Activated T-helper 1 cell treated with anti-CD3 and anti-CD28 coated beads, Interleukin-2, amount 50 U/mL, for 16 hours (primary cell): ENCODE measurements around the gene WFDC12.

Experiments
- DNase-seq, 2 donors: peaks; one replicate each; pipeline ENCODE4 v3.0.0-alpha.2; 2020; ENCODE audit warnings: low read depth in 1 of 2, low spot score in 1 of 2

Gene WFDC12

DNA sequence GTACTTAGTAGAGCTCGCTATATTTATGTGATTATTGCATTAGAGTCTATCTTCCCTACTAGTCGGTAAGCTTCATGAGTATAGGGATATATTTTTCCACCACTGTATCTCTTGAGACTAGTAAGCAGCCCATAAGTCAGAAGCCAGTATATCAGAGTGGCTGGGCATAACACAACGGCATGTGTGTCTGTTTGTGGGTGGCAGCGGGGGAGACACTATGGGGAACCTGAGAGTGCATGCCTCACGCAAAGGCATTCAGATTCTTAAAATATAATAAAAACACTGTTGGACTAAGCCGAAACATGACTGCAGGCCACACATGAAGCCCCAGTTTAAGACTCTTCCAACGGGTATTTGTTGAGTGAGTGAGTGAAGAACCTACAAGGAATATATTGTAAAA is 31.4 kb downstream of the WFDC12 start:
- no peak for DNase-seq

DNA sequence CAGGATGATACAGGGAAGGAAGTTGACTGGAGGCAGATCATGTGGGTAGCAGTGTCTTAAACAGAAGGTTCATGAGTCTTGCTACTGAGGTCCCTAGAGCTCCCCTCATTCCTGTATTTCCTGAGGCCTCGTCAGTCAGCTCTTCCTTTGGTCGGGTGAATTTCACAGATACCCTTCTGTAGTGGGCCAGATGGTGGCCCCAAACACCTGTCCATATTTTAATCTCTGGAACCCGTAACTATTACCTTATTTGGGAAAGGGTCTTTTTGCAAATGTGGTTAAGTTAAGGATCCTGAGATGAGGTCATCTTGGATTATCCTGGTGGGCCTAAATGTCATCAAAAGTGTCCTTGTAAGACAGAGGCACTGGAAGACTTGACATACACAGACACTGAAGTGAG is 32.9 kb downstream of the WFDC12 start:
- DNase-seq: no peak

DNA sequence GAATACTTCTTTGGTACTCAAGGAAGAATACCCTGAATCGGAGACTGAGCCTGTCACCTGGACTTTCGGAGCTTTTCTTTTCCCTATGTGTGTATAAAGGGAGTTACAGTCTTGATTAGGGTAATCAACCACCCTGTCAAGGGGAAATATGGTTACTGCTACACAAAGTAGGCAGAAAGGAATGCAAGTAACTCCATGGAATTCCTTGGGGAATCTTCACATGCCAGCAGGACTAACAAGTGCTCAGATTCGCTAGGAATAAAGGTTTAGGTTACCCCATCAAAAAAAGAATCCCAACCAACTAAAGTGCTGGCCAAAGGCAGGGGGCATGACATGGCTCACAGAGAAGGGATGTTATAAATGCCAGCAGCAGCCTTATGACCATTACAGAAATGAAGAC is 33.8 kb downstream of the WFDC12 start:
- no peak for DNase-seq

DNA sequence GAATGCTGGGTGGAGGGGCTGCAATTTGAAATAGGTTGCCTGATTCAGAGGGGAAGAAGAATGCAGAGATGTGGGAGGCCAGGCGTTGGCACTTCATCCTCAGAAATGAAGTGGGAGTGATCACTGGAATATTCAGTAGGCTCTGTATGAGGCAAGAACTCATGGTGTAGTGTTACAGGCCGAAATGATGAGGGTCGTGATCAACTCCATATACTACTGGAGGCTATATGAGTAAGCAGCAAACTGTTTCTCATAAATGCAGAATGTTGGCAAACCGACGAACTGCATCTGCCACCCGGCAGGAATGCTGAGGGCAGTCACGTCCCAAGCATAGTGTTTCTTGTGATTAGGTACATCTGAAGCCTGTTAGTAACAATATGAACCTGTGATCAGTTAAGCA is 36.0 kb downstream of the WFDC12 start:
- DNase-seq: no peak

DNA sequence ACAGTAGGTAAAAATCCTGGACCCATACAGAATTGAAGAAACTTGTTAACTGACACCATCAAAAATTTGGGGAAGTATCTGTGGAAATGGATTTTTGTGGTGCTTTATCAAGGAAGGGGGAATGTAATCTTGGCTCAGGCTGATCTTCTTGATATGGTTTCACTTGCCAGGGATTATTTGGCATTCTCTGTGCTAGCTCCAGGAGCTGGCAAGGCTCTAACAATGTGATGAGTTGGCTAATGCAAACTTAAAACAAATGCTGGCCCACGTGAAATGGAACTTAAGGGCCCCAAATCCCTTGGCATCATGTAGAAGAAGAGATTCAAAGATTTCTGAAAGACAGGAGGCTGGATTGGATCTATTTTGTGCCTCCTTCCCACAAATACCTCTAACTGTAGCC is 36.5 kb downstream of the WFDC12 start:
- DNase-seq: no peak

DNA sequence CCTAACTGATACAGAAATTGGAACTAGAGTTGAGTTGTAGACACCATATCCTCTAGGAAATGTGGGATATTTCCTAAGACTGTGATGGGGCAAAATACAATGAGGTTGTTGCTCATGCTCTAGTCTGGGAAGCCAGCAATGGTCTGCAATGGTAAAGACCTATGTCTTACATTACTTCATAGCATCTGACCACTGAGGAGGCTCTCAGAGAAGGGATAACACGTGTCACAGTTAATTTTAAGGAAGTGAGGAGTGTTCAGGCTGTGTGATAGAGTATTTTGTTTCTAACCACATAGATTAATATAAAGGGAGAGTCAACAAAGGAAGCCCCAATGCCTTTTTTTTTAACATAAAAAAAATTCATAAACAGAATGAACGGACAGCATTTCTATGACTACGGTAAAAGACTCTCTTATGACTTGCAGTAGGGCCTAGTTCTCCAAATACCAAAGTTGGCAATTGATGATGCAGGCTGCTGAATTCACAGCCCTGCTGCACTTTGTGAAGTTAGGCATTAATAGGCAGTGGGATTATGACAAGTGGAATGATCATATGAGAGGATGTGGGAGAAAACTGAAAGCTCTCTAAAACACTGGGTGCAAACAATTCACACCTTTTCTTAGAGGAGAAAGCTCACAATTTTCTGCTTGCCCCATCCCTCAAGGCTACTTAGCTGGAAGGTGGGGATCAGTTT is 37.0 kb downstream of the WFDC12 start:
- DNase-seq: no peak

DNA sequence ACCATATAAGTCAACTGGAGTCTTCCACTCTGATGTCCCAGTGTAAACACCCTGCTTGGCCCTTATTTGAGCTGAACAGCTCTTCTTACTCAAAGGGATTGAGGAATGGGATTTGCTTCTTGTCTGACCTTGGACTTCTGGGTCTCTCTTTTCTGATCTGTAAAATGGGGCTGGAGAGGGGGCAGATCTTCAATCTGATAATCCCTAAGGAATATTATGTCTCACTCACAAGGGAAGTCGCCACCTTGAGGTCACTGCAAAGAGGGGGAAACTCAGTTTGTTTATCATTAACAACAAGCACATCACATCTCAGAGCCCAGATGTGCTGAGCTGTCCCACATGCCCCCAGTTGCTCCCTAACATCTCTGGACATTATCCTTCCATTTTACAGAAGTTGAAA is 38.4 kb downstream of the WFDC12 start:
- no peak for DNase-seq

DNA sequence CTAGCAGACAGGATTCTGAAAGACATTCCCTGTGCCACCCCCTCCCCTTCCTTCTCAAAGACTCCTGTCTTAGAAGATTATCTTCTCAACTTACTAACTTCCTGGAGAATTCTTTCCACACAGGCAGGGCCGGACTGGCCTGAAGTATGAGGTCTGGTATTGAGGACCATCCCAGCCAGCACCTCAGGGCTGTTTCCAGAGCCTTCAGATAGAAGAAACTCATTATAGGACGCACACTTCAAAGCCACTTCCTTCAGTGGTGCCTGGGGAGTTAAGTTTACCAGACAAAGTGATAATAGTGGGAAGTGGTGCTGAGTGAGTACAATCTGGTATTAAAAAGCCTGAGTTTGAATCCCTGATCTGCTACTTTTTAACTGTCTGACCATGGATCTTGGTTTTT is 39.0 kb downstream of the WFDC12 start:
- no peak for DNase-seq

DNA sequence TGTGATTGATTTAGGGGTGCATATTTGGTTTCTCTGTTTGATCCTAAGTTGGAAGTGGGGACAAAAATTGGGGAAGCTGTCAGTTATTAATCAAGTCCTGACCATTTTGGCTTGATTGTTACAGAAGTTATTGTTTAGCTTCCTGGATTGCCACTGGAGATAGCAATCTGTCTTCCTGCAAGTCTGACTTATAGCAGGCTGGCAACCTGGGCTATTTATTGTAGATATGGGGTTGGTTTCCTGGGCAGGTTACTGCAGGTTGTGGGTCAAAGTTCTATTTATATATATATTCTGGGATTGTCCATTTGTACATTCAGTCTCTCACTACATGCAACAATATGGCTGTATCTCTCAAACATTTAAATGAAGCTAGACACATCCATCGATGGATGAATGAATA is 41.1 kb downstream of the WFDC12 start:
- no peak for DNase-seq

DNA sequence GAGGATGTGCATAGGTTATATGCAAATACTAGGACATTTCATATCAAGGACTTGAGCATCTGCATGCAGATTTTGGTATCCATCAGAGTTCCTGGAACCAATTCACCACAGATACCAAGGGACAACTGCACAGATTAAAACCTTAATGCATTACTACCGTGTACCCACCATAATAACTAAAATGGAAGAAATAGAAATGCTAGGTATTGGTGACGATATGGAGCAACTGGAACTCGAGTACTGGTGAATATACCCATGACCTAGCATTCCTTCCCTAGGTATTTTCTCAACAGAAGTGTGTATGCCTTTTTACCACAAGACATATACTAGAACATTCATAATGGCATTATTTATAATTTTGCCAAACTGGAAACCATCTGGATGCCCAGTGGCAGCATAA is 41.8 kb downstream of the WFDC12 start:
- DNase-seq: no peak

DNA sequence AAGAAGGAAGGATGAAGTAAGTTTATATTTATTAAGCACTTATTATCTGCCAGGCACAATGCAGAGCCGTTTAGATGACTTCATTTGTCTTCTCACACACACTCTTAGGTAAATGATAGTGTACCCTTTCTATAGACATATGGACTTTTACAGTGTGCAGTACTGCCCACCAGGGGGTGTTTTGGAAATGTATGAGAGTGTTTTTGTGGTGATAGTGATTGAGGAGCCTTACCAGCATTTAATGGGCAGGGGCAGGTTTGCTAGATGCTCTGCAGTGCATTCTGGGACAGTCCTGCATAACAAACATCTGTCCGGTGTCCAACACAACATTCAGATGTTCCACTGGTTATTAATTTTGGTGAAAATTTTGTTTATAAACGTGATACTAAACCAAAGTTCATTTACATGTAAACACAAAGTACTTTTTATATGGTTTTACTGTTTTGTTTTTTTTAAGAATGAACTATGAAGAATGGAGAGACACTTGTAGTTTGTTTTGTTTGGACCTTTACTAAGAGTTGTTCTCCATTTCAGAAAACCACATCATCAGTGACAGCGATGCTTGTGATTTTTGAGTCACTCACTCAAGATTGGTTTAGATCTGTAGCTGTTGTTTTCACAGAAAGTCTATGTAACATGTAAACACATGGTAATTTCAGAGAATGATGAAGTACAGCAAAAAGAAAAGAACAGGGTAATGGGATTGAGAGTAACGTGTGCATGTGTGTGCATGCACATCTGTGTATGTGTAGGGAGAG is 43.2 kb downstream of the WFDC12 start:
- no peak for DNase-seq

DNA sequence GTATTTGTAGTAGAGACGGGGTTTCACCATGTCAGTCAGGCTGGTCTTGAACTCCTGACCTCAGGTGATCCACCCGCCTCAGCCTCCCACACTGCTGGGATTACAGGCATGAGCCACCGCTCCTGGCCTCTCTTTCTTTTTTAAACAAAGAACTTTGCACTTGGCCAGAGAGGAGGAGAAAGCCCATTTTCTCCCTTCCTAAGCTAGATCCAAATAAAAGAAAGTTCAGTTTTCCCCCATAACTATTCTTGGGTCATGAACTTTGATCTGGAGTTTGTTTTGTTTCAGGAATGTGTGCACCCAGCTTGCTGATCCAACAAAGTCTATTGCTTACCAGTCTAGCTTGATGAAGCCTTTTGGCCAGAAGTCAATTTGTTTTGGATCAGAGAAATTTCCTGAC is 46.7 kb downstream of the WFDC12 start:
- no peak for DNase-seq
